C4-2B (cell line): ENCODE data around the gene LRRC41.

Source experiments
- CTCF ChIP-seq: fragments of 450-650 bp; conservative IDR thresholded peaks from 2 replicates; pipeline ENCODE4 v1.5.1; 2017; ENCODE audit warnings: mild to moderate bottlenecking
- ZFX ChIP-seq: fragments of 450-650 bp; IDR thresholded peaks from 2 replicates; pipeline ENCODE4 v1.6.1; 2017

GRCh38 chr1:46289134-46289494 is 14.3 kb downstream of the LRRC41 start:
- no peak for TF ChIP-seq CTCF
- TF ChIP-seq ZFX = no peak
